K562 (cell line): ENCODE measurements around the gene LIG3. TPM values are rescaled to one million over a fixed set of nuclear protein-coding genes. Genes with fewer than 3 reads are reported as not detected.
A peak's percentile ranks its signal among the peaks of the same experiment; 100 is the strongest.

Experiments
- ELK1 ChIP-seq: sonication (generic); formaldehyde crosslinking; IDR thresholded peaks from 2 replicates; pipeline ENCODE4 v1.8.1; 2022; ENCODE audit warnings: missing genetic modification reagents
- EWSR1 ChIP-seq: fragments of 450-650 bp; IDR thresholded peaks from 2 replicates; pipeline ENCODE4 v1.6.1; 2018; ENCODE audit warnings: borderline replicate concordance, mild to moderate bottlenecking, low read depth, moderate library complexity; ENCODE audit not compliant: partially characterized antibody
- HMGXB4 ChIP-seq: sonication (generic); formaldehyde crosslinking; IDR thresholded peaks from 2 replicates; pipeline ENCODE4 v1.8.1; 2023; ENCODE audit warnings: mild to moderate bottlenecking, missing genetic modification reagents
- KHSRP ChIP-seq: fragments of 450-650 bp; IDR thresholded peaks from 2 replicates; pipeline ENCODE4 v1.6.1; 2017
- MECOM ChIP-seq: fragments of 250-450 bp; sonication (Bioruptor Pico); IDR thresholded peaks from 2 replicates; pipeline ENCODE4 v1.8.0; 2022; ENCODE audit warnings: inconsistent platforms
- MED1 ChIP-seq: sonication (generic); formaldehyde crosslinking; IDR thresholded peaks from 2 replicates; pipeline ENCODE4 v1.8.1; 2023; ENCODE audit warnings: missing genetic modification reagents, borderline replicate concordance
- MYC ChIP-seq, 2 experiments: fragments of 250-450 bp in 1 of 2; sonication (Bioruptor Pico) in 1 of 2; IDR thresholded peaks; 2 replicates each; pipeline versions ENCODE4 v1.5.1 to v1.6.1; 2012 to 2021; ENCODE audit warnings: low read depth in 2 of 2, borderline replicate concordance in 1 of 2, improper control_type of control experiment in 1 of 2, low read length in 1 of 2, mild to moderate bottlenecking in 1 of 2, moderate library complexity in 1 of 2
- NR3C1 ChIP-seq: sonication (generic); formaldehyde crosslinking; IDR thresholded peaks from 2 replicates; pipeline ENCODE4 v1.8.1; 2022; ENCODE audit warnings: missing genetic modification reagents
- PCBP1 ChIP-seq: fragments of 200-400 bp; formaldehyde crosslinking; IDR thresholded peaks from 2 replicates; pipeline ENCODE4 v1.6.1; 2018; ENCODE audit warnings: mild to moderate bottlenecking, low read depth, low read length; ENCODE audit not compliant: poor library complexity, severe bottlenecking
- SIN3B ChIP-seq: fragments of 450-650 bp; IDR thresholded peaks from 2 replicates; pipeline ENCODE4 v1.6.1; 2017; ENCODE audit warnings: low read depth, mild to moderate bottlenecking, moderate library complexity
- STAG1 ChIP-seq: sonication (generic); formaldehyde crosslinking; IDR thresholded peaks from 2 replicates; pipeline ENCODE4 v1.5.0; 2020; ENCODE audit warnings: missing genetic modification reagents, borderline replicate concordance
- TARDBP ChIP-seq: fragments of 450-650 bp; IDR thresholded peaks from 2 replicates; pipeline ENCODE4 v1.6.1; 2016
- TBL1XR1 ChIP-seq, 2 experiments: IDR thresholded peaks; 2 replicates each; pipeline ENCODE4 v1.6.1; 2012; ENCODE audit warnings: improper control_type of control experiment in 2 of 2, low read length in 2 of 2, mild to moderate bottlenecking in 1 of 2
- TCF7 ChIP-seq: sonication (generic); IDR thresholded peaks from 2 replicates; pipeline ENCODE4 v1.6.1; 2016; ENCODE audit warnings: antibody characterized with exemption, borderline replicate concordance
- TFAM ChIP-seq: fragments of 250-450 bp; sonication (Bioruptor Pico); conservative IDR thresholded peaks from 2 replicates; pipeline ENCODE4 v1.5.0; 2021; ENCODE audit warnings: mild to moderate bottlenecking, moderate library complexity
- ZBTB1 ChIP-seq: sonication (generic); formaldehyde crosslinking; IDR thresholded peaks from 2 replicates; pipeline ENCODE4 v1.8.1; 2023; ENCODE audit warnings: missing genetic modification reagents, low read depth, mild to moderate bottlenecking, borderline replicate concordance
- ZFP1 ChIP-seq: fragments of 450-650 bp; formaldehyde crosslinking; IDR thresholded peaks from 2 replicates; pipeline ENCODE4 v1.4.0; 2020; ENCODE audit warnings: mild to moderate bottlenecking, mixed read lengths
- ZFP91 ChIP-seq: sonication (generic); formaldehyde crosslinking; IDR thresholded peaks from 2 replicates; pipeline ENCODE4 v1.8.0; 2022; ENCODE audit warnings: mild to moderate bottlenecking, missing genetic modification reagents
- ZKSCAN3 ChIP-seq: fragments of 250-450 bp; sonication (Bioruptor Pico); IDR thresholded peaks from 2 replicates; pipeline ENCODE4 v1.4.0; 2020
- ZNF551 ChIP-seq: fragments of 250-450 bp; sonication (Bioruptor Pico); IDR thresholded peaks from 2 replicates; pipeline ENCODE4 v1.5.0; 2021; ENCODE audit warnings: mild to moderate bottlenecking, moderate library complexity
- ZNF655 ChIP-seq: fragments of 250-450 bp; sonication (Bioruptor Pico); IDR thresholded peaks from 2 replicates; pipeline ENCODE4 v1.5.0; 2021
- ZZZ3 ChIP-seq: fragments of 450-650 bp; IDR thresholded peaks from 2 replicates; pipeline ENCODE4 v1.6.1; 2016; ENCODE audit warnings: antibody characterized with exemption, mild to moderate bottlenecking, moderate library complexity
- polyA plus RNA-seq, 8 experiments: library from polyadenylated mRNA; depleted of rRNA in 4 of 8; stranded (reverse) in 5 of 8; unstranded in 3 of 8; fragments of >200 nt; fragmentation: Nextera tagmentation in 2 of 8; fragmentation: Illumina TruSeq in 1 of 8; extraction: Ambion mirVana in 2 of 8; extraction: Trizol in 1 of 8; gene quantifications; 2 replicates each; pipeline versions ENCODE4 v1.2.1 to v1.2.3, GENCODE V29; 2011 to 2014; ENCODE audit warnings: inconsistent platforms in 1 of 8, missing spikeins in 1 of 8
- total RNA-seq, 7 experiments: library from RNA; depleted of rRNA in 6 of 7; stranded (reverse); fragments of >200 nt in 6 of 7; fragmentation: Illumina TruSeq in 2 of 7; extraction: Trizol in 2 of 7; gene quantifications; 2 replicates each; pipeline versions ENCODE4 v1.2.1 to v1.2.3, GENCODE V29; 2011 to 2021; ENCODE audit warnings: low replicate concordance in 1 of 7

The LIG3 gene
- total and polyA plus RNA-seq, 9 of the 15 experiments (the other 6 are each of a cell fraction or from before 2014, with no cell fraction given) = 7.6 to 75.0 (median 43.0) TPM

- TF ChIP-seq HMGXB4 (CRISPR knock-in tag) (no peak), MED1 (CRISPR knock-in tag) (no peak), MECOM (CRISPR knock-in tag) (no peak), NR3C1 (CRISPR knock-in tag) (no peak), ZZZ3 (no peak), MYC (IDR thresholded peaks at IDR 0.05; ENCODE audit: low read depth, low read length) (peak; percentile 89), MYC (CRISPR knock-in tag; IDR thresholded peaks at IDR 0.05; ENCODE audit: borderline replicate concordance, low read depth) (peak; percentile 62; the same call in 1 of the 2 replicates), TARDBP (no peak), ZNF655 (CRISPR knock-in tag) (no peak), KHSRP (no peak), ZFP1 (no peak), ELK1 (CRISPR knock-in tag) (no peak), ZKSCAN3 (CRISPR knock-in tag) (no peak), TBL1XR1 (IDR thresholded peaks at IDR 0.05; ENCODE audit: low read length in 2 of 2) (peak in 1 of 2 experiments; percentile 56; a peak in 2 of 4 replicates), STAG1 (CRISPR knock-in tag) (no peak), ZBTB1 (CRISPR knock-in tag) (no peak), TFAM (CRISPR knock-in tag) (no peak), SIN3B (peak; percentile 100), PCBP1 (no peak), EWSR1 (no peak), TCF7 (no peak), ZNF551 (no peak), ZFP91 (CRISPR knock-in tag) (no peak)
Observed at GRCh38 chr17:34961093-34961911, 19.0 kb upstream of the LIG3 start, which contains the start of the genes CCT6B and ZNF830 (continued).
